Activated T-helper 9 cell treated with anti-CD3 and anti-CD28 coated beads, Interleukin-2, amount 50 U/mL, for 16 hours (primary cell): ENCODE results near the gene EIF2D.
"Not testable (repeated sequence)": the region's sequence is repeated elsewhere in the genome, so short reads cannot be mapped to it uniquely, and the experiment has no call there.

Source experiments
- DNase-seq: peaks from one replicate; pipeline ENCODE4 v3.0.0-alpha.2; 2020; ENCODE audit warnings: low read depth

Gene EIF2D

GRCh38 chr1:206586501-206587445 is 25.5 kb downstream of the EIF2D start:
- no peak for DNase-seq

GRCh38 chr1:206584683-206585082 is 27.6 kb downstream of the EIF2D start:
- no peak for DNase-seq

GRCh38 chr1:206583707-206584648 is 28.3 kb downstream of the EIF2D start:
- DNase-seq: peak; percentile 82

GRCh38 chr1:206582971-206583706 is 29.1 kb downstream of the EIF2D start:
- no peak for DNase-seq

GRCh38 chr1:206582537-206582936 is 29.7 kb downstream of the EIF2D start:
- no peak for DNase-seq

- peak; percentile 65 for DNase-seq
Observed at GRCh38 chr1:206581571-206581981, 30.7 kb downstream of the EIF2D start.

GRCh38 chr1:206581114-206581497 is 31.2 kb downstream of the EIF2D start:
- DNase-seq: not testable (repeated sequence)

- DNase-seq: no peak
Observed at GRCh38 chr1:206580438-206581113, 31.7 kb downstream of the EIF2D start.

- peak; percentile 81 for DNase-seq
Observed at GRCh38 chr1:206579747-206580437, 32.4 kb downstream of the EIF2D start.

- no peak for DNase-seq
Observed at GRCh38 chr1:206578978-206579374, 33.3 kb downstream of the EIF2D start.

- no peak for DNase-seq
Observed at GRCh38 chr1:206578068-206578977, 33.9 kb downstream of the EIF2D start.

- no peak for DNase-seq
Observed at GRCh38 chr1:206577626-206578025, 34.6 kb downstream of the EIF2D start.

GRCh38 chr1:206575894-206576737 is 36.1 kb downstream of the EIF2D start:
- DNase-seq: no peak

GRCh38 chr1:206575165-206575893 is 36.9 kb downstream of the EIF2D start:
- no peak for DNase-seq

- DNase-seq: no peak
Observed at GRCh38 chr1:206573762-206574161, 38.5 kb downstream of the EIF2D start.

GRCh38 chr1:206573319-206573718 is 38.9 kb downstream of the EIF2D start:
- no peak for DNase-seq

GRCh38 chr1:206572835-206573234 is 39.4 kb downstream of the EIF2D start:
- no peak for DNase-seq

- DNase-seq: no peak
Observed at GRCh38 chr1:206570529-206570928, 41.7 kb downstream of the EIF2D start.
